RWPE1 (cell line): ENCODE data around the gene PCED1B.

Experiments
- CTCF ChIA-PET: fragments of 350-600 bp; sonication (Branson Sonifier 250); formaldehyde crosslinking; extraction: SDS; loops from one replicate; lab custom pipeline; 2021; lab: Yijun Ruan, JAX
- POLR2A ChIA-PET: fragments of 400-600 bp; formaldehyde crosslinking; extraction: SDS; loops from one replicate; lab custom pipeline; 2020; ENCODE audit warnings: antibody characterized with exemption; ENCODE audit not compliant: low non-redundant PET; lab: Yijun Ruan, JAX
- DNase-seq: peaks from one replicate; pipeline ENCODE4 v3.0.0; 2012; ENCODE audit warnings: low spot score
- H3K27ac ChIP-seq: fragments of 450-650 bp; 2 replicates; pipeline ENCODE4 v1.5.1; 2017
- CTCF ChIP-seq: fragments of 450-650 bp; conservative IDR thresholded peaks from 2 replicates; pipeline ENCODE4 v1.5.1; 2017; ENCODE audit warnings: low read depth, mild to moderate bottlenecking

Gene PCED1B

GRCh38 chr12:47218191-47218654 is 138.8 kb downstream of the PCED1B start:
- no peak for TF ChIP-seq CTCF
- H3K27ac ChIP-seq: peak overlapping the region; percentile 65
- ChIA-PET CTCF (no interaction called here), POLR2A (no interaction called here)
- no peak for DNase-seq

- peak overlapping the region; percentile 65; the same call in 1 of the 2 replicates for H3K27ac ChIP-seq
- peak; percentile 38 for DNase-seq
- ChIA-PET POLR2A (no interaction called here), CTCF (no interaction called here)
- TF ChIP-seq CTCF: no peak
These were observed 139.8 kb downstream of the PCED1B start for GRCh38 chr12:47219243-47219642.

- ChIA-PET CTCF (interaction anchor here (0.6 to 0.8 kb wide), 2 partner anchors 10 to 961 kb away, joined by 5 read pairs; no protein-coding TSS in a partner anchor), POLR2A (no interaction called here)
- H3K27ac ChIP-seq: peak overlapping the region; percentile 27; the same call in 1 of the 2 replicates
- no peak for TF ChIP-seq CTCF
- DNase-seq: no peak
These were observed 142.0 kb downstream of the PCED1B start for GRCh38 chr12:47221256-47222023.

GRCh38 chr12:47222520-47223030 is 143.2 kb downstream of the PCED1B start:
- TF ChIP-seq CTCF: no peak
- no peak overlapping the region for H3K27ac ChIP-seq
- no peak for DNase-seq
- CTCF ChIA-PET: no interaction called here
- POLR2A ChIA-PET: no interaction called here

- no peak for DNase-seq
- POLR2A ChIA-PET: no interaction called here
- no peak for TF ChIP-seq CTCF
- CTCF ChIA-PET: interaction anchor here (0.7 kb wide), 1 partner anchor 68 kb away, joined by 3 read pairs; no protein-coding TSS in a partner anchor
- peak overlapping the region; percentile 30; the same call in 1 of the 2 replicates for H3K27ac ChIP-seq
These were observed 143.8 kb downstream of the PCED1B start for GRCh38 chr12:47223031-47223847.

GRCh38 chr12:47223848-47224213 is 144.4 kb downstream of the PCED1B start:
- no peak for DNase-seq
- POLR2A ChIA-PET: no interaction called here
- H3K27ac ChIP-seq: peak overlapping the region; percentile 30; the same call in 1 of the 2 replicates
- CTCF ChIA-PET: no interaction called here
- no peak for TF ChIP-seq CTCF
